ENCODE results near the gene PTPRO. TPM values are rescaled to one million over a fixed set of nuclear protein-coding genes. Genes with fewer than 3 reads are reported as not detected.

Gene PTPRO
- total RNA-seq, 3 donors from 2014 or later = 11.0 to 39.9 (median 21.9) TPM

DNA sequence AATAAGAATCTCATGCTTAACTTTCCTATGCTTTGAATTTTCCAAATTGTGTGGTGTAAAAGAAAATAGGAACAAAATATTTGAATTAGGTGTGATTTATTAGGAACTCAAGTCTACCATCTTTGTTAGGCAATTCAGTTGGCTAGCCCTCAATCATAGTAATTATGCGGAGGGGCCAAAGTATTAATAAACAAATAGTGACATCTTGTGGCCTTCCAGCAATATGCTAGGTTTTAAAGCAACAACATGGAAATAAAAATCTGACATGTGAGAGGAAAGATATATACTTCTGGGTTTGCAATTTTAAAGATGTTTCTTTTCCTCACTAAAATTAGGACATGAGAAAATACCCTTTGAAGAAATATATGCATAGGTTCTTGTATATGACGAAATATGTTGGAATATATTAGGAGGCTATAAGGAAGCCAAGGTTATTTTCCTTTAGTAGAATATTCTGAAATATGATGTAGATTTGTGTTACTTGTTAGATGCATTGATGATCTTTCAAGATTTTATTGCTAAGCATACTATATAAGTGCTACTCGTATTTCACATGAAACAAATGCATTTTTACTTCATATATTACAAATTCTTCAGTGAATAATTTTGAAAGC, 200.4 kb downstream of the PTPRO start:
- TF ChIP-seq, protein P1, sequence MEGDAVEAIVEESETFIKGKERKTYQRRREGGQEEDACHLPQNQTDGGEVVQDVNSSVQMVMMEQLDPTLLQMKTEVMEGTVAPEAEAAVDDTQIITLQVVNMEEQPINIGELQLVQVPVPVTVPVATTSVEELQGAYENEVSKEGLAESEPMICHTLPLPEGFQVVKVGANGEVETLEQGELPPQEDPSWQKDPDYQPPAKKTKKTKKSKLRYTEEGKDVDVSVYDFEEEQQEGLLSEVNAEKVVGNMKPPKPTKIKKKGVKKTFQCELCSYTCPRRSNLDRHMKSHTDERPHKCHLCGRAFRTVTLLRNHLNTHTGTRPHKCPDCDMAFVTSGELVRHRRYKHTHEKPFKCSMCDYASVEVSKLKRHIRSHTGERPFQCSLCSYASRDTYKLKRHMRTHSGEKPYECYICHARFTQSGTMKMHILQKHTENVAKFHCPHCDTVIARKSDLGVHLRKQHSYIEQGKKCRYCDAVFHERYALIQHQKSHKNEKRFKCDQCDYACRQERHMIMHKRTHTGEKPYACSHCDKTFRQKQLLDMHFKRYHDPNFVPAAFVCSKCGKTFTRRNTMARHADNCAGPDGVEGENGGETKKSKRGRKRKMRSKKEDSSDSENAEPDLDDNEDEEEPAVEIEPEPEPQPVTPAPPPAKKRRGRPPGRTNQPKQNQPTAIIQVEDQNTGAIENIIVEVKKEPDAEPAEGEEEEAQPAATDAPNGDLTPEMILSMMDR (IDR thresholded peaks at IDR 0.05) = no peak
- intact Hi-C loops (cut with DNase I, micrococcal nuclease) = loop anchor here in 1 of 2 donors (10.0 kb wide), 1 partner anchor 248 kb away; no protein-coding TSS in a partner anchor
- DNase-seq = no peak

DNA sequence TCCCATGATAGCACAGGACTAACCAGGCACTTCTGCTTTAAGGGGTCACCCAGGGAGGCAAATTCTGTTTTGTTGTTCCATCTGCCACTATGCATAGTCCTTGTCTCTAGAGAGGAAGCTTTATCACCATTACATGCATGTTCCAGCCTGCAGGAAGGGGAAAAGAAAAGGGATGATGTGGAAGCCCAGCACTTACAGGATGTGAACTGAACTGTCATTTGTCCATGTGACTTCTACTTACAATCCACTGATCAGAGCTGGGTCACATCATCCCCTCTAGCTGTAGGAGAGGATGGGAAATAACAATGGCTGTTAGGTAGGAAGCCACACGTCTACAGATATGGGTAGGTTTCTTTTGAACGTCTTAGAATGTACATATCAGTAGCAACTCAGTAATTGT, 203.1 kb downstream of the PTPRO start:
- TF ChIP-seq, protein P1 (IDR thresholded peaks at IDR 0.05) = no peak
- DNase-seq = no peak
- Histone ChIP-seq H3K4me1 (ENCODE audit: low read depth) (no peaks in the 10 kb centered on the region), H3K36me3 (ENCODE audit: low read depth) (no peaks in the 10 kb centered on the region), H3K9me3 (peaks cover 6% of the 10 kb centered on the region), H3K4me3 (no peak overlapping the region)
- intact Hi-C loops (cut with DNase I, micrococcal nuclease) = loop anchor here (5.0 to 10.0 kb wide), 2 partner anchors 248 to 251 kb away; no protein-coding TSS in a partner anchor
- no peak for ATAC-seq

More for the DNA sequence above, 200.4 kb downstream of the PTPRO start:
- Histone ChIP-seq H3K4me1 (ENCODE audit: low read depth) (no peaks in the 10 kb centered on the region), H3K36me3 (ENCODE audit: low read depth) (no peaks in the 10 kb centered on the region), H3K9me3 (no peaks in the 10 kb centered on the region), H3K4me3 (no peak overlapping the region)
- peak; percentile 31 for ATAC-seq

DNA sequence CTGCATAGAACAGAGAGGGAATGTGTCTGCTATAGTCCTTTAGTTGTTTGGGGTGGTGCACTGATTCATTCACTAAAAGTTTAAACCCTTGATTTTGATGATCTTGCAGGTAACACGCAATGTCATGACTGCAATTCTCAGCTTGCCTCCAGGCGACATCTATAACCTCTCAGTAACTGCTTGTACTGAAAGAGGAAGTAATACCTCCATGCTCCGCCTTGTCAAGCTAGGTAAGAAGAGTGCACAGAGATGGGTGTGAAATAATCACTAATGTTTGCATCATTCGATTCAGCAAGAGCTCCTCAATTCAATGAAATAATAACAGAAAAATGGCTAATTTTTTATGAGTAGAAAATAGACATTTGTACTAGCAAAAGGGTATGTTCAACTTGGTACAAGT, 203.7 kb downstream of the PTPRO start:
- H3K4me1 ChIP-seq (ENCODE audit: low read depth) = no peaks in the 10 kb centered on the region
- no peak overlapping the region for H3K4me3 ChIP-seq
- ATAC-seq = peak; percentile 91
- intact Hi-C loops (cut with DNase I, micrococcal nuclease) = loop anchor here (5.0 to 10.0 kb wide), 2 partner anchors 249 to 251 kb away; no protein-coding TSS in a partner anchor
- H3K36me3 ChIP-seq (ENCODE audit: low read depth) = no peaks in the 10 kb centered on the region
- TF ChIP-seq, protein P1 (IDR thresholded peaks at IDR 0.05) = no peak
- DNase-seq = no peak
- peaks cover 6% of the 10 kb centered on the region for H3K9me3 ChIP-seq

DNA sequence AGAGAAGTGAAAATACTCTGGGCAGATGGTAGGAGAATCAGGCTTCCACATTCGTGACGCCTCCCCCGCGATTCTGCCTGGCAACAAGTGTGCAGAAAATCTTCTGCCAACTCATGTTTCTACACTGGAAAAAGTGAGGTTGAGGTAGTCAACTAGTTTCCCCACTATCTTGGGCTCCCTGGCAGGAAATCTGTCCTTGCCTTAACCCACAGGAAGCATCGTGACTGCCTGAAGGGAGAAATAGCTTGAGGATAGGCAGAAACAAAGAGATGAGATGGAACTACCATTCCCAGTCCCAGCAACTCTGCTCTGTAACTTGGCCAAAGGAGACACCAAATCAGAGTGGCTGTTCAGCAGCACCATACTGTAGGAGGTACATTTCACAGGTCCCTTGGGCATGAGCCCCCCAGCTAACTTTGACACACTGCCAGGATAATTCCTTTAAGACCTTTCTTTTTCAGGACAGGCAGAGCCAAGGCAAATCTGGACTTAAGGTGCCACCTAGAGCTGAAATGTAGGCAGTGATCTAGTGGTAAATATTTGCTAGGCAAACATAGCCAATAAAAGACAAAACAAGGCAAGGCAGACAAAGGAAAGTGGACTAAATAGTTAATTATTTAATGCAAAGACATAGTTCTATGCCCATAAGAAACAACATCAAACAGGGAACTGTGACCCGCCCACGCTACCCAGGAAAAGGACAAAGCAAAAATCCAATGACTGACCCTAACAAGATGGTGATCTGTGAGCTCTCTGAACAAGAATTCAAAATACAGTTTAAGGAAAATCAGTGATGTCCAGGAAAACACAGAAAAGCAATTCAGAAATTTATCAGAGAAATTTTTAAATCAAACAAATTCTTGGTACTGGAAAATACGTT, 205.1 kb downstream of the PTPRO start:
- intact Hi-C loops (cut with DNase I, micrococcal nuclease) = loop anchor here (5.0 to 10.0 kb wide), 2 partner anchors 250 to 253 kb away; no protein-coding TSS in a partner anchor
- no peaks in the 10 kb centered on the region for H3K36me3 ChIP-seq (ENCODE audit: low read depth)
- ATAC-seq (peak; percentile 75), DNase-seq (peak in 1 of 3 donors; percentile 40)
- no peak overlapping the region for H3K4me3 ChIP-seq
- TF ChIP-seq, protein P1 (IDR thresholded peaks at IDR 0.05) = no peak
- H3K4me1 ChIP-seq (ENCODE audit: low read depth) = no peaks in the 10 kb centered on the region
- peaks cover 6% of the 10 kb centered on the region for H3K9me3 ChIP-seq

DNA sequence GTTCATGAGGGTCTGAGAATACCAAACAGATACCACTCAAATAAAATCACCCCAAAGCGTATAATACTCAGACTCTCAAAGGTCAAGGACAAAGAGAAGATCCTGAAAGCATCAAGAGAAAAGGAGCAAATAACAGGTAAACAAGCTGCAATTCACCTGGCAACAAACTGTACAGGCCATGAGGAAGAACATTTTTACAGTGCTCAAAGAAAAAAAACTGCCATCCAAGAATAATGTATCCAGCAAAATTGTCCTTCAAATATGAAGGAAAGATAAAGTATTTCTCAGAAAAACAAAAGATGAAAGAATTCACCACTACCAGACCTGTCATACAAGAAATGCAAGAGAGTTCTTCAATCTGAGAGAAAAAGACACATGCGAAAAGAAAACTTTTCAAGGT, 206.4 kb downstream of the PTPRO start:
- intact Hi-C loops (cut with DNase I, micrococcal nuclease) = loop anchor here (5.0 to 10.0 kb wide), 2 partner anchors 251 to 254 kb away; no protein-coding TSS in a partner anchor
- no peak for ATAC-seq
- H3K36me3 ChIP-seq (ENCODE audit: low read depth) = no peaks in the 10 kb centered on the region

More for the DNA sequence above, 206.4 kb downstream of the PTPRO start:
- H3K4me3 ChIP-seq = no peak overlapping the region
- no peak for DNase-seq
- H3K9me3 ChIP-seq = peaks cover 6% of the 10 kb centered on the region
- H3K4me1 ChIP-seq (ENCODE audit: low read depth) = no peaks in the 10 kb centered on the region
- TF ChIP-seq, protein P1 (IDR thresholded peaks at IDR 0.05) = no peak

Data from mucosa of descending colon (tissue), 3 donors.